Neural progenitor cell (in vitro differentiated cells): ENCODE data around the gene PDK3.

Source experiments
- CTCF ChIP-seq: fragments of 200-600 bp; sonication (generic); IDR thresholded peaks from 2 replicates; pipeline ENCODE4 v1.5.1; 2017; ENCODE audit warnings: antibody characterized with exemption, mild to moderate bottlenecking
- EZH2 ChIP-seq: fragments of 200-600 bp; sonication (generic); IDR thresholded peaks from 2 replicates; pipeline ENCODE4 v1.6.1; 2017; ENCODE audit warnings: antibody characterized with exemption, mild to moderate bottlenecking, moderate library complexity

GRCh38 chrX:24480400-24480865 is 15.3 kb downstream of the PDK3 start:
- TF ChIP-seq EZH2 (no peak), CTCF (no peak)
